ENCODE measurements around the gene METTL5. TPM values are rescaled to one million over a fixed set of nuclear protein-coding genes. Genes with fewer than 3 reads are reported as not detected.
"Not testable (repeated sequence)": the region's sequence is repeated elsewhere in the genome, so short reads cannot be mapped to it uniquely, and the experiment has no call there.

METTL5 gene
- total RNA-seq = 10 to 100 TPM; 49.8 to 77.3 (median 57.4) TPM

GRCh38 chr2:169824373-169825333 is at the start of gene METTL5:
METTL5 (minus strand) TSS chr2:169824905; CDS start chr2:169824597, 308 bp downstream.
- peak; percentile 83 to 87 for DNase-seq
- Histone ChIP-seq H3K4me1 (peaks cover 27 to 32% of the 10 kb centered on the region in 2 donors), H3K27me3 (no peaks in the 10 kb centered on the region), H3K36me3 (peaks cover 0 to 5% of the 10 kb centered on the region in 2 donors), H3K4me3 (replicated peaks in 1 of 3) (peak within 1 kb of the TSS; percentile 25 to 55 (median 53)), H3K9me3 (no peaks in the 10 kb centered on the region), H3K27ac (peak within 1 kb of the TSS; percentile 59 to 89 (median 67))
- TF ChIP-seq CTCF (IDR thresholded peaks at IDR 0.05) (peak; percentile 68 to 100 (median 99)), POLR2A (IDR thresholded peaks at IDR 0.05) (peak; percentile 21 to 74)
- 4% methylated on average over 33 to 43 of the region's 61 CpGs for WGBS, 2 donors
- intact Hi-C loops (cut with DNase I) = loop anchor here (5.0 kb wide), 1 partner anchor 103 kb away; no protein-coding TSS in a partner anchor

- no peak for DNase-seq
- 93 to 97% methylated on average over 1 of the region's 1 CpG for WGBS, 2 donors
- peaks cover 0 to 6% of the 10 kb centered on the region in 2 donors for H3K36me3 ChIP-seq
- H3K27me3 ChIP-seq = no peaks in the 10 kb centered on the region
- H3K4me1 ChIP-seq = peaks cover 0 to 10% of the 10 kb centered on the region in 2 donors
- H3K9me3 ChIP-seq = no peaks in the 10 kb centered on the region
- no peak overlapping the region for H3K4me3 ChIP-seq (replicated peaks in 1 of 3)
- intact Hi-C loops (cut with DNase I) = no loop called here
- no peak for TF ChIP-seq CTCF (IDR thresholded peaks at IDR 0.05)
- TF ChIP-seq POLR2A (IDR thresholded peaks at IDR 0.05) = no peak
- H3K27ac ChIP-seq = no peak overlapping the region
Measured at GRCh38 chr2:169871994-169872393, 47.3 kb upstream of the METTL5 start.

- not testable (repeated sequence) for H3K9me3 ChIP-seq
Measured at GRCh38 chr2:169871369-169871768, 46.7 kb upstream of the METTL5 start.

GRCh38 chr2:169868951-169869350 is 44.2 kb upstream of the METTL5 start:
- DNase-seq = no peak
- intact Hi-C loops (cut with DNase I) = no loop called here
- no peaks in the 10 kb centered on the region for H3K9me3 ChIP-seq
- H3K27ac ChIP-seq = no peak overlapping the region
- no peaks in the 10 kb centered on the region for H3K36me3 ChIP-seq
- TF ChIP-seq POLR2A (IDR thresholded peaks at IDR 0.05) = no peak
- TF ChIP-seq CTCF (IDR thresholded peaks at IDR 0.05) = no peak
- no peak overlapping the region for H3K4me3 ChIP-seq (replicated peaks in 1 of 3)
- H3K27me3 ChIP-seq = no peaks in the 10 kb centered on the region
- peaks cover 0 to 15% of the 10 kb centered on the region in 2 donors for H3K4me1 ChIP-seq
- WGBS, 2 donors = 92 to 95% methylated on average over 7 of the region's 7 CpGs

More at GRCh38 chr2:169871369-169871768, 46.7 kb upstream of the METTL5 start:
- H3K4me1 ChIP-seq = peaks cover 0 to 14% of the 10 kb centered on the region in 2 donors
- H3K36me3 ChIP-seq; intact Hi-C loops (cut with DNase I); H3K27ac ChIP-seq; H3K4me3 ChIP-seq (replicated peaks in 1 of 3); DNase-seq; H3K27me3 ChIP-seq: not testable (repeated sequence)
- WGBS, 2 donors = 95 to 97% methylated on average over 9 of the region's 9 CpGs

- Histone ChIP-seq H3K9me3 (no peaks in the 10 kb centered on the region), H3K4me3 (replicated peaks in 1 of 3) (no peak overlapping the region), H3K36me3 (no peaks in the 10 kb centered on the region), H3K27ac (no peak overlapping the region), H3K27me3 (no peaks in the 10 kb centered on the region), H3K4me1 (peaks cover 7 to 21% of the 10 kb centered on the region in 2 donors)
- intact Hi-C loops (cut with DNase I) = no loop called here
- DNase-seq = no peak
- TF ChIP-seq POLR2A (IDR thresholded peaks at IDR 0.05) = no peak
- TF ChIP-seq CTCF (IDR thresholded peaks at IDR 0.05) = no peak
- WGBS, 2 donors = 89 to 91% methylated on average over 3 of the region's 3 CpGs
Measured at GRCh38 chr2:169867579-169867978, 42.9 kb upstream of the METTL5 start.

GRCh38 chr2:169866230-169866629 is 41.5 kb upstream of the METTL5 start:
- H3K36me3 ChIP-seq; H3K4me3 ChIP-seq (replicated peaks in 1 of 3); H3K27me3 ChIP-seq; intact Hi-C loops (cut with DNase I); H3K27ac ChIP-seq; H3K9me3 ChIP-seq; DNase-seq: not testable (repeated sequence)
- H3K4me1 ChIP-seq = peaks cover 7 to 21% of the 10 kb centered on the region in 2 donors
- 93 to 97% methylated on average over 6 of the region's 6 CpGs for WGBS, 2 donors
